Hematopoietic multipotent progenitor cell treated with erythropoietin and hydrocortisone succinate and interleukin-3 and kit ligand, for 17 days (in vitro differentiated cells): ENCODE measurements around the gene UBN2.

Experiments used
- DNase-seq: peaks from one replicate; pipeline ENCODE4 v3.0.0-alpha.2; 2015; ENCODE audit warnings: low spot score

UBN2 gene

DNA sequence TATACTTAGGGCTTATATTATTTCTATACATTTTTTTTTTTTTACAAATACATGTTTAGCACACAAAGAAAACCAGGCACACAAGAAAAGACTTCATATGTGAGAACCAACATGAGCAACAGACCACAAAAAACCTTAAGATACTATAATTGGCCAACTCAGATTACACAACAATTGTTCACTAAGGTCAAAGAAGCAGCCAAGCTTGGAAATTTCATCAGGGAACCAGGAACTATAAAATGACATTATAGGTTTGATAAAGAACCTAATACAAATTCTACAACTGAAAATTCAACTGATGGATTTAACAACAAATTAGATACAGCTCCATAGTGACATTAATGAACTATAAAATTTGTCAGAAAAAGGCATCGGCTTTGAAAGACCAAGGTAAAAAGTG, 124.3 kb downstream of the UBN2 start:
- no peak for DNase-seq
